NCI-H526 (cell line): ENCODE data around the gene HGD.

Experiments
- DNase-seq, 2 experiments: peaks; one replicate each; lab custom pipeline; 2025; lab: John Stamatoyannopoulos, UW

HGD gene, protein sequence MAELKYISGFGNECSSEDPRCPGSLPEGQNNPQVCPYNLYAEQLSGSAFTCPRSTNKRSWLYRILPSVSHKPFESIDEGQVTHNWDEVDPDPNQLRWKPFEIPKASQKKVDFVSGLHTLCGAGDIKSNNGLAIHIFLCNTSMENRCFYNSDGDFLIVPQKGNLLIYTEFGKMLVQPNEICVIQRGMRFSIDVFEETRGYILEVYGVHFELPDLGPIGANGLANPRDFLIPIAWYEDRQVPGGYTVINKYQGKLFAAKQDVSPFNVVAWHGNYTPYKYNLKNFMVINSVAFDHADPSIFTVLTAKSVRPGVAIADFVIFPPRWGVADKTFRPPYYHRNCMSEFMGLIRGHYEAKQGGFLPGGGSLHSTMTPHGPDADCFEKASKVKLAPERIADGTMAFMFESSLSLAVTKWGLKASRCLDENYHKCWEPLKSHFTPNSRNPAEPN

DNA sequence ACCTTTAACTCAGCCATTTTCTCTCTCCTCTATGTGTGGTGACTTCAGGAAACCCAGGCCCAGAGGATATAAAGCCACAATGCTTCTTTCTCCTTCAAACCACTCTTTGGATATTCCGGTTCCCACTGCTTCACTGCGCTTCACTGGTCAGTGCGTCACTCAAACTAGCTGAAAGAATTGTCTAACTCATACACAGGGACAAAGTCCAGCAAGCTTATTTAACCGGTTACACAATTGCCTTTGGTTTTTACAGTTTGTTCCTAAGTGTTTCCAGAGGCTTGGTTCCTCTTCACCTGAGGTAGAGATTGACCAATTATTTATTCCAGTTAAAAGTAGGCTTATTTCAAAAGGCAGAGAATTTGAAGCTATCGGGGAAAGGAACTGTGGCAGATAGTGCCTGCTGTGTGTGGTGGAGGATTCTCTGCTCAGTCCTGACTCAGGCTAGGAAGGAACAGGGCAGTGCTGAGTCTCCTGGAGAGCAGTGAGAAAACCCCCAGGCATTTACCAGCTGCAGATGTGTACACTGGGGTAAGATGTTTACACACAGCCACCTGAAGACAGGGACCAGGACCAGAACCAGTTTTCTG, at the start of gene HGD:
HGD (minus strand) TSS at position 145 of the 587 bp plus-strand sequence; CDS start at position 17, 128 bp downstream.
- DNase-seq: peak; percentile 33 to 73

DNA sequence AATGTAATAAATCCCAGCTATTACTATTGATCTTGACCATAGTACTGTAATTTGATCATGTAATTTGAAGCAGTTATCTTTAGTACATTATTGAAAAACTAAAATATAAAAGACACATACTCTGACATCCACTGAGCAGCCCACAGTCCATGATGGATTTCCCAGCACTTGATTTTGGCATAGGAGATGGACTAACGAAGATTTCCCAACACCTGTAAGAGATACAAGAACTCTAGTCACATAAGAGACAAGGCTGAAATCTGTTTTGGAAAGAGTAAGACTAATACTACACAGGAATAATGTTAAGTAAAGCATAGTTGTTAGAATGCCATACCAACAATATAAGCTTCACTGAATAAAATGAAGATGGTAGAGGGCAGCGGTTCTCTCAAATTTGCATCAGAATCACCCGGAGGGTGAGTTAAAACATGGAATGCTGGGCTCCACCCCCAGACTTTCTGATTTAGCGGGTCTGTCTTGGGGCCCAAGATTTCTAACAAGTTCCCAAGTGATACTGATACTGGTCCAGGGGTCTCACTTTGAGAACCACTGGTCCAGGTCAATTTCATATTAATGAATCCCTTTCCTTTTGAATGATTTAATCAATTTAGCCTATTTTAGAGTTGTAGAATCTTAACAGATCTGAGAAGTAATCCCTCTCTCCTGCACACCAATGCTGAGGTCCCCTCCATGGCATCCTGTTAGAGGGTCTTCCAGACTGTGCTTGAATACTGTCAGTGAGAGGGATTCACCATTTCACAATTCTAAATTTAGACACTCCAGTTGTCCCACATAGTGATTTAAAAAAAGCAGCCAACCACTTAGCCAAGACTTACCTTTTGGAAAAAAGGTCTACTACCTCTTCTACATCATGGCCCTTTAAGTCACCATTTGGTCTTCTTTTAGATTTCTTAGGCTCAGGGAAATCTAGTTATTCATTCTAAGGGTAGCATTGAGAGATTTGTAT, 48.8 kb upstream of the HGD start:
- no peak for DNase-seq

DNA sequence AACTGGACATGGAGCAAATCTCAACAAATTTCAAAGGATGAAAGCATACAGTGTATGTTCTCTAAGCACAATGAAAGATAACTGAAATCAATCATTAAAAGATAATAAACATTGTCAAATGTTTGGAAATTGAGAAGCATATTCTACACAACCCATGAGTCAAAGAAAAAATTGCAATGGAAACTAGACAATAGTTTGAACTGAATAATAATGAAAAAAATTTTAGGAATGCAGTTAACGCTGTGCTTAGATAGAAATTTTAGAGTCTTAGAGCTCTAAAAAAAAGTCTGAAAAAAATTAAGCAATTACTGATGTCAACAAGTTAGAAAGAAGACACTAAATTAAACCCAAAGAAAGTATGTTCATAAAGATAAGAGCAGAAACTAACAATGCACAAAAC, 44.8 kb upstream of the HGD start:
- DNase-seq: no peak

DNA sequence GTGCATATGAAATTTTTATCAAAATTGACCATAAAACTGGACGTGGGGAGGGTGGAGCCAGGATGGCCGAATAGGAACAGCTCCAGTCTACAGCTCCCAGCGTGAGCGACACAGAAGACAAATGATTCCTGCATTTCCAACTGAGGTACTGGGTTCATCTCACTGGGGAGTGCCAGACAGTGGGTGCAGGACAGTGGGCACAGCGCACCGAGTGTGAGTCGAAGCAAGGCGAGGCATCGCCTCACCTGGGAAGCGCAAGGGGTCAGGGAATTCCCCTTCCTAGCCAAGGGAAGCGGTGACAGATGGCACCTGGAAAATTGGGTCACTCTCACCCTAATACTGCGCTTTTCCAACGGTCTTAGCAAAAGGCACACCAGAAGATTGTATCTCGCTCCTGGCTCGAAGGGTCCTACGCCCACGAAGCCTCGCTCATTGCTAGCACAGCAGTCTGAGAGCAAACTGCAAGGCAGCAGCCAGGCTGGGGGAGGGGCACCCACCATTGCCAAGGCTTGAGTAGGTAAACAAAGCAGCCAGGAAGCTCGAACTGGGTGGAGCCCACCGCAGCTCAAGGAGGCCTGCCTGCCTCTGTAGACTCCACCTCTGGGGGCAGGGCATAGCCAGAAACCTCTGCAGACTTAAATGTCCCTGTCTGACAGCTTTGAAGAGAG, 37.3 kb upstream of the HGD start:
- peak in 1 of 2 experiments; percentile 13 for DNase-seq

DNA sequence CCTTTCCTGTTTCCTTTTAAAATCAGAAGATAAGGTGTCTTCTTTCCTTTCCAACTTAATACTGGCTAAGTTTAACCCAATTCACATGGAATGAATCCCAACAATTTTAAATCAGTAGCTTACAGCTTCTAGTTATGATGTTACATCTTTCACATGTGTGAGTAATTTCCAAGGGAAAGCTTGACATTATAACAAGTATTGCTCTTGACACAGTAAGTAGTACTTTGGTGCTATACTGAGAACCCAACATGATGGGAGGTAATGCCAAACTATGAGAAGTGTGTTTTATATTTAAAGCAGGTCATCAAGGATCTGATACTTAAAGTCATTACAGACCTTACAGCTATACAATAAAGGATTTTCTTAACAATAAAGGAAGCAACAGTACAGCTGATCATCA, 31.2 kb upstream of the HGD start:
- no peak for DNase-seq

DNA sequence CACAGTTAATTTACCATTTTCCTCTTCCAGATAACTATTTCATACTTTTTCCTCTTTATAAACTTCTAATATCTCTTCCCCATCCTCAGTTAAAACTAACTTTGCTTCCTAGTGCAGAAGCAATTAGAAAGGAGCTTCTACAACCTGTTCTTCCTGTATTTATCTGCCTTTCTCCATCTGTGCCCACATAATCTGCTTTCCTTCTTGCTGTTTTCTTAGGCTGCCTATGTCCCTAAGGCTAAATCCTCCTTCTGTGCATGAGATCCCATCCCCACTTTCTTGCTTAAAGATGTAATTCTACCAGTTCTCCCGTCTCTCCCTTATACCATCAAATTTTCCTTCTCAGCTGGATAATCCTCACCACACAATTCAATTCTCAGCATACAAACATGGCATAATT, 28.3 kb upstream of the HGD start:
- DNase-seq: no peak

DNA sequence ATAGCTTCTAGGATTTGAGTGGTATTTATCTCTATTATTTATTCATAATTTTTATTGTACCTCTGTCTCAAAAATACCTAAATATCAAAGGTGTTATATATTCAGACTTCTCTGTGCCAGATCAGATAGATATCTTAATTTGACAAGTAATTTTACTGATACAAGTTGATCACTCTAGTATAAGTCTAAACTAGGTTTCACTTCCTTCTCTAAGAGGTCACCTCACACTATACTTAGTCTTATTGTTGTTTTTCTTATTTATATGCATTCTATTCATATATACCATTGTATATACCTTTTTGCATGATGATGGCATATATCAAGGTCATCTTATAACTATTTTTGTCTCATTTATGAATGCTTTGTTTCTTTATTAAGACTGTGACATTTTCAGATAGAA, 26.4 kb upstream of the HGD start:
- DNase-seq: no peak

DNA sequence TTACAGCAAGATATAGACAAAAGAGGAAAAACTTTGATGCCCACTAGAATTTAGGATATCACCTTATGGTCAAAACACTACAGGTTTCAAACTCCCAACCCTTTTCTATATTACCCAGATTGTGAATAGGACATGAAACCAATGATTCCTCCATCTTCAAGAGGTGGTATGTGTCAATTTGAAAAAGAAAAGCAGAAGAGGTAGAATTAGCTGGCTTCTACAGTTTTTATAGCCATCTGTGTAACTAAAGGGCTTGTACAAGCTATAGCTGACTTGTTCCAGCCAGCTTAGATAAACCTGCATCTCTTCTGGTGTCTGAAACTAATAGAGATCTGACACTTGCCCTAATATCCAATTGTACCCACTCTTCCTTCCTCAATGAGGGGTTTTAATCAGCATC, 24.9 kb upstream of the HGD start:
- no peak for DNase-seq

DNA sequence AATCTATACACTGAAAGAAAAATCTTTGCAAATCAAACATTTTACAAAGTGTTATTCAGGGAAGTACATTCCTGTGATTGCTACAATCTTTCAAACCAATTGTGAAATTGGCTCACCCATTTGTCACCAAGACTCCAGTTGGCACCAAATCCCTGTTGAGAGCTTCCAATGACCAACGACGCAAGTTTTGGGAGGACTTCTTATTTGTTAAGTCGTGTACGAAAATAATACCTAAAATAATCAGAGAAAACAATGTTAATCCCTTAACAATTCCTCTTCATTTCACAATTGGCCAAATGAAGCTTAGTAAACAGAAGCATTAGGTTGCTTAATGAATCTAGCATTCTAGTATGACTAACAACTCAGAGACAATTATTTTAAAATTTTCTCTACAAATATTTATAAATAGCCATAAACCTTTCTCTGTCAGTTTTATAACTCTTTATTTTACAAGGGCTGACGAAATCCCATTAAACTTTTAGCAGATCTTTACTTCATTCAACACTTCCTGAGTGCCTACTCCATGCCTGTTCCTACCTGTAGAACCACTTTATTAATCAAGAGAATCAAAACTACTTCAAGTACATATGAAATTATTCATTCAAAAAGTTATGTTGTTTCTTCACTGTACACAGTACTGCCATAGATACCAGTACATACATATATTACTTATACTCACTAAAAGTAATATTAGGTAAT, 24.0 kb upstream of the HGD start:
- no peak for DNase-seq

DNA sequence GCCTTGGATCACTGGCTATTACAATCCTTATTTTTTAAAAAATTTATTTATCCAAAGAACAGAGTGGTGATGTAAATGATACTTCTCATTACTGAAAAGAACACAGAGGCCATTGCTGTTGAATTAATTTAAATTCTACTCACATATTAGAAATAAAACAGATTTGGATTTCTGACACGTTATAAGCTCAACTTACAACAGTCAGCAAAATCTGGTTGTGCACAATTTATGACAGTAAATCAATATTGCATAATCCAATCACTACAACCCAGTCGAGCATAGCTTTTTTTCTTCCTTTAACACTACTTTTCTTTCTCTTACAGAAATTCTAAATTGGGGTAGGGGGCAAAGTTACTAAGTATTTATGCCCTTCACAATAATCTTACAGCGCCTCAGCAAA, 17.3 kb upstream of the HGD start:
- no peak for DNase-seq

DNA sequence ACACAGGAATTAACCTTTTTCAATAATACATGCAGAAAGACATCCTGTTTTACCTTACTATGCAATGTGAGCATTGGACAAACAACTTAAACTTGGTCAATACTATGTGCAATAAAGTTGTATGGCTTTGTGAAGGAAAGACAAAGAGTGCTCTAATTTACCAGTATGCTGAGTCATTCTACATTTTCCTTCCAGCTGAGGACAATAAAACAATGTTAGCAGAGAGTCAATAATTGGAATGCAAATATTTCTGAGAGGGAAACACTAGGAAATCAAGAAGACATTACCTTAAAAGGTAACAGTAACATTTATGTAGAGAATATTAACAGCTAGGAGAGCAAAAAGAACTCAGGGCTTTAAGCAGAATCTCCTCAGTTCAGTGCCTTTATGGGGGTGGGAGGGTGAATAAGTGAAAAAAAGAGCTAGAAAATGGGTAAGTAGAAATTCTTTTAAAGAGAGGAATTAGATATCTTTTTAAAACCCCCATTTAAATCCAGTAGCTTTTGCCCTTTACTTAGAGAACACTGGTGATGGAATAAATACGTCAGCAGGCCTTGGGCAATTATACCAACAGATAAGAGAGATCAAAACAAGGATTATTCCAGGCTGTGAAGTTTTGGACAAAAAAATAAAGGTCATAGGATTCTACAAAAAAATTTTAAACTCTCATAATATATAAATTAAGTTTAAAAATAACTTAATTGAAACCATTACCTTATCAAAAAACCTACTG, 11.6 kb upstream of the HGD start:
- peak; percentile 93 to 94 for DNase-seq

DNA sequence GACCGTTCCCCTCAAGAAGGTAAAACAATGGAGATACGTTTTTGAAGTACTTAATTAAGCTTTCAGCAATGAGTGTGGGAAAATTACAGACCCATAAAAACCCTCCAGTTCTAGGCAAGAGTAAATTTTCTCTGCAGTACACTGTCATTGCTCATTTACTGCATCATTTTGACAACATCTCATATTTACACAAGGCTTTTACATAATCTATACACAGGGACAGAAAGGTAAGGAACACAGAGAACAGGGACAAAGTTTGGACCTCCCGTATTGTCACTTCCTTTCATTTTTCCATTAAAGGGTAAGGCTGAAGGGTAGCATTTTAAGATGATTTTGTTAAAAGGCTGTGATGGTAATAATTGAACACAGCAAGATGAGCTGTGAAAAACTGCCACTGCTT, 7.4 kb upstream of the HGD start:
- DNase-seq: no peak

DNA sequence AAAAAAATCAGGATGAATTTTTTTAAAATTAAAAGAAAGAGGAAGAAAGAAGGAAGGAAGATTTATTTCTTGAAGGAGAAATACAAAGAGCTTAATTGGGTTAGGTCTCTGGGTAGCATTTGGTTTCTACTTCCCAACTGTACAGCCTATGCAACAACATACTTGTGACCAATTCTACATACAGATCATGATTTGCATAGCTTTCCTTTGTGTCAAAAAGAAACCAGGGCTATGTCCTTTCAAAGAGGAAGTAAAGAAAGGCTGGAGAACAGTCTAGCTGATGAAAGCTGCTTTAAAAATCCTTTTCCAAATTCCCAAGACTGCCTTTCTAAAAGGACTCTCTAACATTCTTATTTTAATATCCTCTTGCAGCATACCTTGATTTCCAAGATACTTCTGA, 6.1 kb upstream of the HGD start:
- DNase-seq: peak; percentile 48 to 78

DNA sequence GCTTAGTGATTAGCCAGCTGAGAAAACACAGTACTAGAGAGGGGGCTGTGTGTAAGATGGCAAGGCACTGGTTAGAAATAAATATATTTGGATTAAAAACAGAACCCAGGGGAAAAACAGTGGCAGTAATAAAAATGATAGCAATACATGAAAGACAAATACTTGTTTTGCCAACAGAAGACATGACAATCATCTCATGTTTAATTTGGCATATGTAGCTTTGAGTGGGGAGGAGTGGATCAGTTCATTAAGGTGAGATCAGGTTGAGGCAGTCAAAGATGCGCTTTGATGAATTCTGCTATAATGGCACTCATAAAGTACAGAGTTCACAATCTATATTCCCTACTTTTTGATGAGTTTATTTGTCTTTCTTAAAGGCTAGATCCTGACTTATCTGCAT, 3.4 kb upstream of the HGD start:
- no peak for DNase-seq

DNA sequence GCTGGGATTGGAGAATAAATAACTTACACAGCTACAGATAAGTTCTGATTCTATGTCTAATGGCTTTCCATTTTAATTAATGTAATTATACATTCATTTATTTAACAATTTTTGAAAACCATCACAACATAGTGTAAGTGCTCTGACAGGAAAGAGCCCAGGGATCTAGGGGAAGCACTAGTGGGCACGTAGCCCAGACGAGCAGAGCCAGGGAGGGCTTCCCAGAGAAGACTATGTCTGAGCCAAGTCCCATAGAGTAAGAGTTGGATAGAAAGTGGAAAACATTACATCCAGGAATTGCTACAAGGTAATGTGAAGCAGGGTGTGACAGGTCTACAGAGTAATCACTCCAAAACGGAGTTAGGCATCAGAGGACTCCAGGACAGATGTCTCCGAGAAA, 2.9 kb upstream of the HGD start:
- DNase-seq: no peak

DNA sequence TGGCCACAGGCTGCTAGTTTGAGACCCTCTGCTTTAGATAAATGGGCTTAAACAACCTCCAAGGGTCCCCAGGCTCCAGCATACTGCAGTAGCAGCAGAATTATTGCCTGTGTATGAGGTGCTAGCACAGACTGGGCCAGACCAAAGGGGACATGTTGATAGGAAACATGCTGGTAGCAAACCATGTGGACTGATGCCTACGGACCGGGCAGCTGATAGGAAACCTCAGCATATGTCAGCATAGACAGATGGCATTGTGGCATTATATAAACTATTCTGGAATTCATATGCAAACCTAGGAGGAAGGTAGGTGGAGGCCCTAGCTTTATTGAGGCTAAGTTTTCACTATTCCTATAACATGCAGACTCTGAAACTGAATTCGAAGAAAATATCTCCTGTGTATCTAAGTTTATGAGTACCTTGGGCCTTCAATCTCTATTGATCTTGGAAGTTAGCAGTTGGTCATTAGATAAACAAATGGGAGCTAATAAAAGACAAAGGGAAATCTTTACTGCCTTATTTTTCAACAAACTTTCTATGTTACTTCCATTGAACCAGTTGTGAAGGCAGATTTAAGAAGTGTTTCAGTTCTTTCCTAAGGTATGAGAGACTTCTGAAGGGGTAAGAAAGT, 1.7 kb upstream of the HGD start:
- DNase-seq: peak in 1 of 2 experiments; percentile 25

DNA sequence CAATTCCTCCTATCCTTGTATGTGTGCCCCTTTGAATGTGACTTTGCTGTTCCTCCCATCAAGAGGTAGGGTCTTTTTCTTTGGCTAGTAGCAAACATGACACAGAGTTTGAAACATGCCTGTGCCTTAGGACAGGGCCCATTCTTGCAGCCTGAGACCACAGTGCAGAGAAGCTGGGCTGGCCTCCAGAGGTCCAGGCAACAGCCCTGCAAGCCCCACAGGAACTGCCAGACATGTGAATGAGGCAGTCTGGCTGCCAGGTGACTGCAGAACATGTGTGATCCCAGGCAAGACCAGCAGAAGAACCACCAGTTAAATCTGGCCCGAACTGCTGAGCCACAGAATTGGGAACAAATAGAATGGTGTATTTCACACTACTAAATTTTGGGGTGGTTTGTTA, 1.2 kb upstream of the HGD start:
- DNase-seq: no peak

DNA sequence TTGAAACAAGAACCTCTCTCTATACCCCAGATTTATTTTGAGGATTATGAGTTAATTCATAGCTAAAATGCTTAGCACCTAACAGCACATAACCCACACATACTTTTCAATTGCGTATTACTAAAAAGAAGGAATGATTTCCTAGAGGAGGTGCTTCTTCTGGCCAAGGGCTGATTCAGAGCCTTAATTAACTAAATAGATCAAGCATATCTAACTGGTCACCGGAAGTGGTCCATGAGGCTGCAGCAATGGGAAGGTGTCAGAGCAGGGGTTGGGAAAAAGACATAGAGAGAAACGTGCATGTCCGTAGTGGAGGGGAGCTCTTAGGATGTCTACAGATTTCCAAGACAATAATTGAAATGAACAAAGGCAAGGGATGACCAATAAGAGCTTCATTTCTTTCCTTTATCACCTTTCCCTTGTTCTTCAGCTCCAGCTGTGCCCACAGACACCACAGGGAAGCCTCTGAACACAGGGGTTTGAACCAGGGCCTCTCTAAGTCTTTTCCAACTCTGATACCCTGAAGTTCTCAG, 467 bp downstream of the HGD start:
- DNase-seq: no peak

DNA sequence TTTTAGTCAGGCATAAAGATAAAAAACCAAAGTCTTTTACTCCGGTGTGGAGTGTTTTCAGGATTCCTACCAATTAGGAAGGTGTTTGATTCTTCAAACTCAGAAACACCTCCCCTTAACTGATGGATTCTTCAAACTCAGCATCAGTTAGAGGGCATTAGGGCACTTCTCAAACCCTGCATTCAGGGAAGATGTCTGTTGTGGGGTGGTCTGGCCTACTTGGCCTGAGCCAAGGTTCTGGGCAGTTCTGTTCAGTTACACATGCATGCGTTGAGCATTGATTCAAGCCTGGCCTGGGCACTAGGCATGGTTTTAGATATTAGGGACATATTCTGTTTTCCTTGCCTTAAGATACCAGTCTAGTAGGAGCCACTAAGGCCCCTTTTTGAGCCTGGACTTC, 1.0 kb downstream of the HGD start:
- DNase-seq: no peak
